ENCODE measurements around the gene MEDAG. TPM values are rescaled to one million over a fixed set of nuclear protein-coding genes. Genes with fewer than 3 reads are reported as not detected.

MEDAG gene
- total RNA-seq, 4 donors from 2014 or later = 20.3 to 126 (median 31.7) TPM

DNA sequence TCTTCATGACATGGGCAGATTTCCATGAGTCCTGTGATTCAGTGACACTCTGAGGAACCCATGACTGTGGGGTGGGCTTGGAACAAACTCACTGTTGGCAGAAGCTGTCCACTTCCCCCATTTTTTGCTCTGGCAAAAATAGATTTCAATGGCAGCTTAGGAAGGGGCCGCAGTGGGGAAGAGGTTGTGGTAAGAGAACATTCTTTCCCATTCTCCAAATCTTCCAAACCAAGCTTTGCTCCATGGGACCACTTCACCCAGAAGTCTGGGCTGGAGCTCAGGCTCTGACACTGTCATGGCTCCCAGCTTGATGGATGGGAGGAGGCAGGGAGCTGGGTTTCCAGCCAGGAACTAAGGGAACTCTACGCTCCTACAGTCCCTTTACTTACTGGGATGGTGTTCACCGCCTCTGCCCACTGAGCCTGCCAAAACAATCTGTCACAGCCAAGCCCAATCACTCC lies 24.9 kb upstream of the MEDAG start:
- H3K27ac ChIP-seq (replicated peaks in 1 of 4) = peak overlapping the region; percentile 56 to 80 (median 66)
- H3K4me1 ChIP-seq = peaks cover 0 to 43% (median 35%) of the 10 kb centered on the region in 4 donors
- no peaks in the 10 kb centered on the region for H3K9me3 ChIP-seq
- 70% methylated on average over 3 of the region's 3 CpGs for WGBS
- H3K4me3 ChIP-seq = no peak overlapping the region
- DNase-seq (ENCODE audit: extremely low spot score) = no peak
- intact Hi-C loops (cut with DNase I) = no loop called here
- no peaks in the 10 kb centered on the region for H3K27me3 ChIP-seq
- H3K36me3 ChIP-seq = no peaks in the 10 kb centered on the region
- no peak for TF ChIP-seq EP300 (IDR thresholded peaks at IDR 0.05)
- TF ChIP-seq POLR2AphosphoS5 (IDR thresholded peaks at IDR 0.05) = peak in 1 of 2 donors; percentile 55

DNA sequence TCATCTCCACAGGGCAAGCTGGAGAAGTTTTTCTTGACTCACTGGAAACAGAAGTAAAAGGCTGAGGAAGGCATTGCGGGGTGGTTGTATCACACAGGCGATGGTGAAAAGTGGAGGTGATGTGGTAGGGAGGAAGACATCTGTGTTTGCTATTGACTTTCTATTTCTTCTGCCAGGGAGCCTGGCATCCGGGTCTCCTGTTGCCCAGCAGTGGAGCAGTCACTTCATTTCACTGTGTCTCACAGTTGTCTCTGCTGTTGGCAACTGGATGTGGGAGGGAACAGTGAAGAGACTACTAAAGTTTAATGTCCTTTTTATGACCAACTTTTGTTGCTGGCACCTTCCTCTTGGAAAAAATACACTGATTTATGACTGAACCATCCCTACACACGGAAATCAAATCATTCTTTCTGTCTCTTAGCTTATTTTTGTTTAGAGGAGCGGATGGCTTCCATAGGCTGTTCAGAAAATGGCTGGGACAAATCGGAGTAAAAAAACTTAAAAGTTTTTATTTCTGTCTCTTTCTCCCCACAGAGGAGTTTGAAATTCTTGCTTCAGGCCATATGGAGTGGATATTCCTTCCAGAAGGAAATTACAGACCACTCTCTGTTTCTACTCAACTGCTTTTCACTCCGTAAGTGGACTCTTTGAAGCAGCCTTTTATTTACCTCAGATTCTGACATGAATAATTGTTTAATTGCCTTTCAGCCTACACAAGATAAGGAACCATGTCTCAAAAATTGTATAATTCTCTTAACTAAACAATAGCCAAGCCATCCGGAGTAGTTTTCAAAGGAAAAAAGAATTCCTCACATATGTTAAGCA lies 23.8 kb upstream of the MEDAG start:
- no peak for TF ChIP-seq POLR2AphosphoS5 (IDR thresholded peaks at IDR 0.05)
- TF ChIP-seq POLR2A (IDR thresholded peaks at IDR 0.05; ENCODE audit: low read depth) = no peak
- DNase-seq (ENCODE audit: extremely low spot score) = no peak
- no peak overlapping the region for H3K4me3 ChIP-seq
- peaks cover 0 to 39% (median 34%) of the 10 kb centered on the region in 4 donors for H3K4me1 ChIP-seq
- H3K9me3 ChIP-seq = no peaks in the 10 kb centered on the region
- no peaks in the 10 kb centered on the region for H3K27me3 ChIP-seq
- H3K27ac ChIP-seq (replicated peaks in 1 of 4) = peak overlapping the region; percentile 56 to 80 (median 66)
- WGBS = 57% methylated on average over 8 of the region's 8 CpGs
- intact Hi-C loops (cut with DNase I) = no loop called here
- no peaks in the 10 kb centered on the region for H3K36me3 ChIP-seq

DNA sequence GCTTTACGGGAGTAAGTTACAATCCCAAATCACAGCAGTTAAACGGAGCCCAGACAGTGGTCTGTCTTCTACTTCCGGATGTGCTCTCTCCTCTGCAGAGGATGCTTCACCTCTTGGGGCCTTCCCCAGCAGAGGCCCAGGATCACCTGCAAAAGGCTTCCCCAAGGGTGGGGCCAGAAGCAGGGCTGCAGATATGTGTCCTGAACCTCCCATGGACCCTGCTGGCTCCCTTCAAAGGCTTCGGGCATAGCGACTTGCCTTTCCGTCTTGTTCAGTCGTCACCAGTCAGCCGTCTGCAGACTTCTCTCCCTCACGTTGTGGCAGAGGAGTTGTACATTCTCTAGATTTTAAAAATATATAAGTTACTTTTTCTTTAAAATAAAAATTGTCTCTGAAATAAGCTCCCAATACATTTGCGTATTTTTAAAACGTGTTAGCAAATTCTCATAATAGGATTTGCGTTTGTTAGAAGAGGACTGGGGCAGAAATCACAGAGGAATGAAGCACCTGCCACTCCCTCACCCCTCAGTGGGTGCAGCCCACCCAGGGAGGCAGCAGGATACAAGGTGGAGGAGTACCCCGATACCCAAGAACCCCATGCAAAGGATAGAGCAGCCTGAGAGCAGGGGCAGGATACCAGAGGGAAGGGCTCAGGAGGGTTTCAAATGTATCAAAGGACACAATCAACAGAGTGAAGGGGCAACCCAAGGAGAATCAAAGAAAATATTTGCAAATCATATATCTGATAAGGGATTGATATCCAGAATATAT lies 22.9 kb upstream of the MEDAG start:
- intact Hi-C loops (cut with DNase I) = no loop called here
- no peaks in the 10 kb centered on the region for H3K36me3 ChIP-seq
- no peaks in the 10 kb centered on the region for H3K9me3 ChIP-seq
- H3K27ac ChIP-seq (replicated peaks in 1 of 4) = no peak overlapping the region
- no peak for TF ChIP-seq POLR2AphosphoS5 (IDR thresholded peaks at IDR 0.05)
- no peak overlapping the region for H3K4me3 ChIP-seq
- peaks cover 0 to 32% (median 31%) of the 10 kb centered on the region in 4 donors for H3K4me1 ChIP-seq
- DNase-seq (ENCODE audit: extremely low spot score) = no peak
- WGBS = 76% methylated on average over 13 of the region's 13 CpGs
- H3K27me3 ChIP-seq = no peaks in the 10 kb centered on the region

DNA sequence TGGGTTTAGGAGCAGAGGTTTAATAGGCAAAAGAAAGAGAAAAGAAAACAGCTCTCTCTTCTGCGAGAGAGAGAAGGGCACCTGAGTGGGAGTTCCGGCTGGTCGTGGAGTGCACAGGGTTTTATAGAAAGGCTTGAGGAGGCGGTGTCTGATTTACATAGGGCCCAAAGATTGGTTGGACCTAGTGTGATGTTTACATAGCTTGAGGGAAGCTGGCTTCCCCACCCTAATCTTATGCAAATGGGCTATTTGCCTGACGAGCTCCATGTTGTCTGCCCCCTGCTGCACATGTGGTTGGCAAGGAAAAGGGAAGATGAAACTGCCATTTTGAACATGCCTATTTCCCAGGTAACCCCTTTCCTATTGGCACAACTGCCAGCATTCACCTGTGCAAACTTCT lies 21.5 kb upstream of the MEDAG start:
- WGBS = 90% methylated on average over 5 of the region's 5 CpGs
- intact Hi-C loops (cut with DNase I) = no loop called here
- Histone ChIP-seq H3K9me3 (no peaks in the 10 kb centered on the region), H3K4me3 (no peak overlapping the region), H3K4me1 (peaks cover 0 to 30% (median 29%) of the 10 kb centered on the region in 4 donors), H3K27me3 (no peaks in the 10 kb centered on the region), H3K36me3 (no peaks in the 10 kb centered on the region), H3K27ac (replicated peaks in 1 of 4) (no peak overlapping the region)
- TF ChIP-seq, protein P1, sequence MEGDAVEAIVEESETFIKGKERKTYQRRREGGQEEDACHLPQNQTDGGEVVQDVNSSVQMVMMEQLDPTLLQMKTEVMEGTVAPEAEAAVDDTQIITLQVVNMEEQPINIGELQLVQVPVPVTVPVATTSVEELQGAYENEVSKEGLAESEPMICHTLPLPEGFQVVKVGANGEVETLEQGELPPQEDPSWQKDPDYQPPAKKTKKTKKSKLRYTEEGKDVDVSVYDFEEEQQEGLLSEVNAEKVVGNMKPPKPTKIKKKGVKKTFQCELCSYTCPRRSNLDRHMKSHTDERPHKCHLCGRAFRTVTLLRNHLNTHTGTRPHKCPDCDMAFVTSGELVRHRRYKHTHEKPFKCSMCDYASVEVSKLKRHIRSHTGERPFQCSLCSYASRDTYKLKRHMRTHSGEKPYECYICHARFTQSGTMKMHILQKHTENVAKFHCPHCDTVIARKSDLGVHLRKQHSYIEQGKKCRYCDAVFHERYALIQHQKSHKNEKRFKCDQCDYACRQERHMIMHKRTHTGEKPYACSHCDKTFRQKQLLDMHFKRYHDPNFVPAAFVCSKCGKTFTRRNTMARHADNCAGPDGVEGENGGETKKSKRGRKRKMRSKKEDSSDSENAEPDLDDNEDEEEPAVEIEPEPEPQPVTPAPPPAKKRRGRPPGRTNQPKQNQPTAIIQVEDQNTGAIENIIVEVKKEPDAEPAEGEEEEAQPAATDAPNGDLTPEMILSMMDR (IDR thresholded peaks at IDR 0.05) = no peak
- no peak for TF ChIP-seq EP300 (IDR thresholded peaks at IDR 0.05)
- no peak for TF ChIP-seq POLR2A (IDR thresholded peaks at IDR 0.05; ENCODE audit: low read depth)
- no peak for TF ChIP-seq POLR2AphosphoS5 (IDR thresholded peaks at IDR 0.05)
- DNase-seq (ENCODE audit: extremely low spot score) = no peak

DNA sequence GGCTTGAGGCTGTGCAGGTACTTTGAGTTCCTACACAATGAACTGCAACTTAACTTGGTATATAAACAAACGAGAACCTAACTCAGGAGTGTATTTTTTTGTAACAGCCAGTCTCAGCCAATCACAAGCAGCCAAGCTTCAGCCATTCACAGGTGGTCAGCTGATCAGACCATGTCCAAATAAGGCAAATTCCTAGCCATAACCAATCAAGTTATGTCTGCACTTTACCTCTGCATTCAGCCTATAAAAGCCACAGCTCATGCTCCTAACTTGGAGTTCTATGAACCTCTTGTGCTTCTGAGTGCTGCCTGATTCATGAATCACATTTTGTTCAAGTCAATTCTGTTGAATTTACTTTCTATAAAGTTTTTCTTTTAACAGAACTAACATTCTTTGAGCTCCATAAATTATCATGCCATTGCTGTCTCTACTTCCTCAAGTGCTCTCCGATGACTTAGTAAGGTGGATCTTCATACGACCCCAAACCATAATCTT lies 16.8 kb upstream of the MEDAG start:
- DNase-seq (ENCODE audit: extremely low spot score) = no peak
- H3K27me3 ChIP-seq = no peaks in the 10 kb centered on the region
- no peak overlapping the region for H3K4me3 ChIP-seq
- TF ChIP-seq POLR2A (IDR thresholded peaks at IDR 0.05; ENCODE audit: low read depth) (no peak), POLR2AphosphoS5 (IDR thresholded peaks at IDR 0.05) (no peak), EP300 (IDR thresholded peaks at IDR 0.05) (no peak)
- TF ChIP-seq, protein P1 (IDR thresholded peaks at IDR 0.05) = no peak
- H3K9me3 ChIP-seq = no peaks in the 10 kb centered on the region
- H3K4me1 ChIP-seq = peaks cover 0 to 3% (median 0%) of the 10 kb centered on the region in 4 donors
- H3K27ac ChIP-seq (replicated peaks in 1 of 4) = no peak overlapping the region
- no peaks in the 10 kb centered on the region for H3K36me3 ChIP-seq
- intact Hi-C loops (cut with DNase I) = no loop called here
- 96% methylated on average over 3 of the region's 3 CpGs for WGBS

DNA sequence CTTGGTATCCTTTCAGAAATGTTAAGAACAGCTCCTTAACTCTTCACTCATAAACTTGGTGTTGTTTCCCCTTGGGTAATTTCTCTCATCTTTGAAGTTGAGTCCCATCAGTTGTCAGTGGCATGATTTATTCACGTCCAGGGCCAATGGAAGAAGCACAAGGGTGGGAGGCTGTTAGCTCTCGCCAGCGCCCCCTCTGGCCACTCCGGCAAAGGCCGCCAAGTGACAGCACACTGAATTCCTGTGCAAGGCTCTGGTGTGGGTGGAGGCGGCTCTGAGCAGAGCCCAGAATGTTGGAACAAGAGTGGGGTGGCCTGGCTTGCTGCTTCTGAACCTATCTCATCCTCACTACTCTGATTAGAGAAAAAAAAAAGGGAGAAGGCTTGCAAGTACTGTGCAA lies 13.1 kb upstream of the MEDAG start:
- TF ChIP-seq POLR2AphosphoS5 (IDR thresholded peaks at IDR 0.05) (peak in 1 of 2 donors; percentile 9), POLR2A (IDR thresholded peaks at IDR 0.05; ENCODE audit: low read depth) (no peak)
- TF ChIP-seq, protein P1 (IDR thresholded peaks at IDR 0.05) = peak in 1 of 3 experiments; percentile 36
- Histone ChIP-seq H3K36me3 (no peaks in the 10 kb centered on the region), H3K4me3 (no peak overlapping the region), H3K27me3 (no peaks in the 10 kb centered on the region), H3K27ac (replicated peaks in 1 of 4) (no peak overlapping the region), H3K4me1 (peaks cover 0 to 3% (median 0%) of the 10 kb centered on the region in 4 donors), H3K9me3 (no peaks in the 10 kb centered on the region)
- no peak for DNase-seq (ENCODE audit: extremely low spot score)
- 41% methylated on average over 6 of the region's 6 CpGs for WGBS
- intact Hi-C loops (cut with DNase I) = no loop called here
